ENCODE measurements around the gene ATG4B.

ATG4B gene

GRCh38 chr2:241695651-241696050 lies 58.2 kb downstream of the ATG4B start:
- no peak for DNase-seq

GRCh38 chr2:241701149-241701398 lies 63.6 kb downstream of the ATG4B start:
- DNase-seq: no peak

- DNase-seq: no peak
Observed at GRCh38 chr2:241701399-241702154, 64.1 kb downstream of the ATG4B start, which contains the start of gene ING5. TSS of gene ING5 (plus strand) at chr2:241702039. CDS start at chr2:241702066, 27 bp downstream.

- no peak for DNase-seq
Observed at GRCh38 chr2:241702155-241703031, 64.9 kb downstream of the ATG4B start.

GRCh38 chr2:241703032-241703604 lies 65.6 kb downstream of the ATG4B start:
- no peak for DNase-seq

- no peak for DNase-seq
Observed at GRCh38 chr2:241706537-241706936, 69.0 kb downstream of the ATG4B start.

- no peak for DNase-seq
Observed at GRCh38 chr2:241708879-241709278, 71.4 kb downstream of the ATG4B start.

- no peak for DNase-seq
Observed at GRCh38 chr2:241719093-241719492, 81.6 kb downstream of the ATG4B start.

GRCh38 chr2:241720099-241720498 lies 82.6 kb downstream of the ATG4B start:
- DNase-seq: no peak

GRCh38 chr2:241720560-241720959 lies 83.1 kb downstream of the ATG4B start:
- no peak for DNase-seq

GRCh38 chr2:241721852-241722251 lies 84.4 kb downstream of the ATG4B start:
- no peak for DNase-seq

GRCh38 chr2:241722896-241723454 lies 85.5 kb downstream of the ATG4B start:
- no peak for DNase-seq
